H1 (cell line): ENCODE results near the gene SLC25A34. TPM values are rescaled to one million over a fixed set of nuclear protein-coding genes. Genes with fewer than 3 reads are reported as not detected.

ENCODE experiments used
- RBBP5 ChIP-seq: IDR thresholded peaks from 2 replicates; pipeline ENCODE4 v1.7.1; 2012; ENCODE audit warnings: low read depth, mild to moderate bottlenecking, inconsistent platforms, low read length, moderate library complexity, borderline replicate concordance
- RFX5 ChIP-seq: IDR thresholded peaks from 2 replicates; pipeline ENCODE4 v1.6.1; 2011; ENCODE audit warnings: low read depth, low read length, improper control_type of control experiment, borderline replicate concordance
- SIRT6 ChIP-seq: IDR thresholded peaks from one replicate; pipeline ENCODE4 v1.7.1; 2012; ENCODE audit warnings: low read length, inconsistent platforms
- SP4 ChIP-seq: IDR thresholded peaks from 2 replicates; pipeline ENCODE4 v1.6.1; 2012; ENCODE audit warnings: low read length, inconsistent platforms
- TEAD4 ChIP-seq: IDR thresholded peaks from 2 replicates; pipeline ENCODE4 v1.6.1; 2012; ENCODE audit warnings: low read depth, low read length, inconsistent platforms, mixed read lengths
- YY1 ChIP-seq: IDR thresholded peaks from 2 replicates; pipeline ENCODE4 v1.6.1; 2011; ENCODE audit warnings: low read depth, mild to moderate bottlenecking, low read length
- polyA plus RNA-seq, 7 experiments: library from polyadenylated mRNA; depleted of rRNA in 3 of 7; stranded (reverse) in 5 of 7; unstranded in 2 of 7; fragments of >200 nt in 5 of 7; fragments of 200-250 nt in 2 of 7; gene quantifications; 1 replicate in 5 of 7; 2 replicates in 1 of 7; 4 replicates in 1 of 7; pipeline versions ENCODE4 v1.2.1 to v1.2.3, GENCODE V29; 2011 to 2013; ENCODE audit warnings: missing spikeins in 2 of 7, mixed read lengths in 2 of 7
- total RNA-seq: library from RNA; stranded (reverse); fragmentation: NEBNext Ultra II Directional; extraction: Animal tissue kit (Norgen Biotek cat#: 25700); gene quantifications from 2 replicates; pipeline ENCODE4 v1.2.1, GENCODE V29; 2021
- TF ChIP-seq, protein P1 (sequence below): IDR thresholded peaks from 2 replicates; pipeline ENCODE4 v1.6.1; 2012; ENCODE audit warnings: inconsistent platforms

Gene SLC25A34
- total and polyA plus RNA-seq, 2 of the 8 experiments (the other 6 are each of a cell fraction or from before 2014, with no cell fraction given), result 0.48 to 0.62 TPM

DNA sequence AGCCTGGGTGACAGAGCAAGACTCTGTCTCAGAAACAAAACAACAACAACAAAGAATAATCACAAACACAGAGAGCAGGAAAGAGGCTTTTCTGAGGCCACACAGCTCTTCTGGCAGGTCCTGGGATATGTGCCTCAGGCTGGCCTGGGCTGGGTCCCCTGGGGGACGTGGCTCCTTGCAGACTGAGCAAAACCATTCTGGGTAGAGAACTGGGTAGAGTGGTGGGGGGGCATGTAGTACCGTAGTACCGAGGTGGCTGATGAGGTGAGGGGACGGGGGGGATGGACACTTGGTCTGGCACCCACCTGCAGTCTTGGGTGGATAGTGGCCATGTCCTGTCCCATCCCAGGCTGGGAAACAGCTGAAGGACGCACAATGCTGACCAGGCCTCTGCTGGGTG, 12.2 kb downstream of the SLC25A34 start (continued):
- TF ChIP-seq, protein P1, sequence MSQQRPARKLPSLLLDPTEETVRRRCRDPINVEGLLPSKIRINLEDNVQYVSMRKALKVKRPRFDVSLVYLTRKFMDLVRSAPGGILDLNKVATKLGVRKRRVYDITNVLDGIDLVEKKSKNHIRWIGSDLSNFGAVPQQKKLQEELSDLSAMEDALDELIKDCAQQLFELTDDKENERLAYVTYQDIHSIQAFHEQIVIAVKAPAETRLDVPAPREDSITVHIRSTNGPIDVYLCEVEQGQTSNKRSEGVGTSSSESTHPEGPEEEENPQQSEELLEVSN, result no peak
- no peak for TF ChIP-seq YY1
- no peak for TF ChIP-seq RFX5
- TF ChIP-seq SP4, result no peak
- no peak for TF ChIP-seq RBBP5
- TF ChIP-seq SIRT6, result no peak
- TF ChIP-seq TEAD4, result no peak
